ENCODE data around the gene DAP. TPM values are rescaled to one million over a fixed set of nuclear protein-coding genes. Genes with fewer than 3 reads are reported as not detected.

DAP gene
- total and polyA plus RNA-seq, 12 donors: 14.2 to 52.5 (median 28.0) TPM

- WGBS, 2 donors: 82 to 84% methylated on average over 3 of the region's 3 CpGs
These were observed 100.9 kb downstream of the DAP start for GRCh38 chr5:10660135-10660534.

GRCh38 chr5:10658265-10658664, 102.8 kb downstream of the DAP start:
- intact Hi-C loops (cut with DNase I): no loop called here
- H3K4me3 ChIP-seq: no peak overlapping the region
- DNase-seq: no peak
- peaks cover 0 to 8% (median 3%) of the 10 kb centered on the region in 9 donors for H3K4me1 ChIP-seq
- no peak for ATAC-seq
- WGBS, 2 donors: 86 to 92% methylated on average over 4 of the region's 4 CpGs
- no peak overlapping the region for H3K27ac ChIP-seq
- H3K9me3 ChIP-seq: peaks cover 0 to 4% (median 0%) of the 10 kb centered on the region in 11 donors
- H3K27me3 ChIP-seq: no peaks in the 10 kb centered on the region
- TF ChIP-seq CTCF (IDR thresholded peaks at IDR 0.05): no peak
- peaks cover 0 to 16% (median 0%) of the 10 kb centered on the region in 9 donors for H3K36me3 ChIP-seq

More at GRCh38 chr5:10660135-10660534, 100.9 kb downstream of the DAP start:
- Histone ChIP-seq H3K9me3 (peaks cover 0 to 4% (median 0%) of the 10 kb centered on the region in 11 donors), H3K4me1 (peaks cover 0 to 14% (median 9%) of the 10 kb centered on the region in 9 donors), H3K27ac (no peak overlapping the region), H3K27me3 (no peaks in the 10 kb centered on the region), H3K4me3 (no peak overlapping the region), H3K36me3 (peaks cover 0 to 13% (median 0%) of the 10 kb centered on the region in 9 donors)
- intact Hi-C loops (cut with DNase I): no loop called here
- DNase-seq: no peak
- no peak for TF ChIP-seq CTCF (IDR thresholded peaks at IDR 0.05)
- no peak for ATAC-seq

GRCh38 chr5:10655972-10656830, 104.8 kb downstream of the DAP start:
- TF ChIP-seq CTCF (IDR thresholded peaks at IDR 0.05): no peak

GRCh38 chr5:10655161-10655971, 105.7 kb downstream of the DAP start:
- Histone ChIP-seq H3K9me3 (peaks cover 0 to 4% (median 0%) of the 10 kb centered on the region in 11 donors), H3K4me1 (peaks cover 0 to 17% (median 8%) of the 10 kb centered on the region in 9 donors), H3K27me3 (no peaks in the 10 kb centered on the region), H3K27ac (no peak overlapping the region), H3K4me3 (no peak overlapping the region), H3K36me3 (peaks cover 0 to 31% (median 0%) of the 10 kb centered on the region in 9 donors)
- peak in 3 of 8 donors; percentile 11 to 33 (median 25) for ATAC-seq
- no peak for TF ChIP-seq CTCF (IDR thresholded peaks at IDR 0.05)
- 86 to 88% methylated on average over 29 of the region's 29 CpGs for whole genome bisulfite sequencing, 2 donors
- intact Hi-C loops (cut with DNase I): no loop called here
- DNase-seq: no peak

More at GRCh38 chr5:10655972-10656830, 104.8 kb downstream of the DAP start:
- Histone ChIP-seq H3K27me3 (no peaks in the 10 kb centered on the region), H3K4me3 (no peak overlapping the region), H3K4me1 (peaks cover 0 to 17% (median 8%) of the 10 kb centered on the region in 9 donors), H3K36me3 (peaks cover 0 to 29% (median 0%) of the 10 kb centered on the region in 9 donors), H3K9me3 (peaks cover 0 to 4% (median 0%) of the 10 kb centered on the region in 11 donors), H3K27ac (no peak overlapping the region)
- DNase-seq: no peak
- no peak for ATAC-seq
- WGBS, 2 donors: 88 to 89% methylated on average over 18 of the region's 18 CpGs
- intact Hi-C loops (cut with DNase I): no loop called here
